ENCODE results near the gene ABCC5.

DNA sequence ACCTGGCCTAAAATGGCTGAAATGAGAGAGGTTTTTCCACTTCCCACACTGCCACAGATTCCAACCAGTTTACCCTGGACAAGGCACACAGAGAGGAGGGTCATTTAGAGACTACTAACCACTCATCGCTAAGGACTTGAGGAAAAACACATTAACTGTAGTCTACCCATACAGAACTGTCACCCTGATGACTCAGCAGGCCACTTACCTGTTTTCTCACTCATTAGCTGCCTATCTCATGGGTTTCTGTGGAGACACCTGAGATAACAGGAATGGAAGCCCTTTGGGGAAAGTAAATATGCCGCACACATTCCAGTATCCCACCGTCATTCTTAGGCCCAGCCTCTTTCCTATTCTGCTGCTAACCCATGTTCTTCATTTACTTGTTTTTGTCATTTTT is 50.0 kb downstream of the ABCC5 start:
- TF ChIP-seq, protein P1, sequence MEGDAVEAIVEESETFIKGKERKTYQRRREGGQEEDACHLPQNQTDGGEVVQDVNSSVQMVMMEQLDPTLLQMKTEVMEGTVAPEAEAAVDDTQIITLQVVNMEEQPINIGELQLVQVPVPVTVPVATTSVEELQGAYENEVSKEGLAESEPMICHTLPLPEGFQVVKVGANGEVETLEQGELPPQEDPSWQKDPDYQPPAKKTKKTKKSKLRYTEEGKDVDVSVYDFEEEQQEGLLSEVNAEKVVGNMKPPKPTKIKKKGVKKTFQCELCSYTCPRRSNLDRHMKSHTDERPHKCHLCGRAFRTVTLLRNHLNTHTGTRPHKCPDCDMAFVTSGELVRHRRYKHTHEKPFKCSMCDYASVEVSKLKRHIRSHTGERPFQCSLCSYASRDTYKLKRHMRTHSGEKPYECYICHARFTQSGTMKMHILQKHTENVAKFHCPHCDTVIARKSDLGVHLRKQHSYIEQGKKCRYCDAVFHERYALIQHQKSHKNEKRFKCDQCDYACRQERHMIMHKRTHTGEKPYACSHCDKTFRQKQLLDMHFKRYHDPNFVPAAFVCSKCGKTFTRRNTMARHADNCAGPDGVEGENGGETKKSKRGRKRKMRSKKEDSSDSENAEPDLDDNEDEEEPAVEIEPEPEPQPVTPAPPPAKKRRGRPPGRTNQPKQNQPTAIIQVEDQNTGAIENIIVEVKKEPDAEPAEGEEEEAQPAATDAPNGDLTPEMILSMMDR (IDR thresholded peaks at IDR 0.05; ENCODE audit: low read length), result no peak
- TF ChIP-seq EZH2 (IDR thresholded peaks at IDR 0.05; ENCODE audit: borderline replicate concordance, low read length), result no peak

All from OCI-LY1 (cell line).